GM10266 (cell line): ENCODE measurements around the gene DPP4.

ENCODE experiments used
- DNase-seq: peaks from one replicate; pipeline ENCODE4 v3.0.0; 2012; ENCODE audit errors: extremely low spot score
- CTCF ChIP-seq: IDR thresholded peaks from 2 replicates; pipeline ENCODE4 v1.5.1; 2012; ENCODE audit warnings: mild to moderate bottlenecking, low read depth; ENCODE audit not compliant: control insufficient read depth, insufficient read depth; ENCODE audit errors: missing control alignments

DPP4 gene

DNA sequence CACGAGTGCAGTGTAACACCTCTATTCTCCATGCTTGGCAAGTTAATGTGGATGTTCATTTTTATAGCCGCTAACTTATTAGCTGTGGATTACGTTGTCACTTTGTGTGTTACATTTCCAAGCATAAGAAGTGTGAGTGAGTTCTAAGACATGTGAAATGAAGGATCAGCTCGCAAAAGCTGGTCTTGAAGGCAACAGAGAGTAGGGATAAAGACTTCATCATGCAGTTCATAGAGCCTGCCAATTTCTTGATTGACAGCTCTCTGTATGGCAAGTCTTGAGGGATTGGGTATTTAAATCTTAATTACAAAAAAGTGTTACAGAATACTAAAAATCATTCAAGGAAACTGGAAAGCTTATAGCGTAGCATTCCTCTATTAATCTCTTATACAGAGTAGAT, 25.8 kb upstream of the DPP4 start:
- no peak for TF ChIP-seq CTCF
- DNase-seq, result no peak

DNA sequence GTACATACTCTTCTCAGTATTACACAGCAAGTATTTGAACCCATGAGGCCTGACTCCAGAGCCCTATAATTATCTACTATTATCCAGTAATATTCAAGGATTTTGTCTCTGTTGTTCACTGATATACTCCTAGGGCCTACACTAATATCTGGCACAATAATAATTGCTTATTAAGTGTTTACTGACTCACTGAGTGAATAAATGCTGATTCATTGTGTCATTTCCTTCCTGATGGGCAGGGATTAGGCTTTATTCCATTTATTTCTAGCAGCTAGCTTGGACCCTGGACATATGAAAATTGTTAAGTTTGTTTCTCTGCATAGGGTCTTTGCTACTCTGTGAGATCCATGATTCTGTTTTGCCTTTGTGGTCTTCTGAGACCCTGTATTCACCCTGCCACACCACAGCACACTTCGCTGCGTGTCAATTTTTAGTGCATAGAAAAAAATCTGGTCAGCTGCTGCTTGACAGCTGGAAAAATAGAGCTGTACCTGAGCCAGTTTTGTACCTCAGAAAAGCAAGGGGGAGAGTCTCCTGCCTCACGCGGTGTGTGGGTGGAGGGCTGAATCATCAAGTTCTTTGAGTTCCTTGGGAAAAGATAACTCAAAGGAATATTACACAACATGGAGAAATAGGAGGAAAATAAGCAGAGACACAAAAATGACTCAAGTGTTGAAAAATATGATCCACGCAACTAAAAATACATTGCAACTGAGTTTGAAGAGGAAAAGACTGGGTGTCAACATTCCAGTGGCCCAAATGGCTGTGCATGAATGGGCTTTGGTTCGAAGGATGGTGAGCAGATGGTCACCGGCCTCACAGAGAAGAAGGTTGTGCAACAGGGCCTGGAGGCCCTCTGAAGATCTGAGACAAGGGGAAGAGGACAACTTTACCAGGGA, 18.9 kb upstream of the DPP4 start:
- no peak for DNase-seq
- no peak for TF ChIP-seq CTCF

GRCh38 chr2:162092008-162092390, 18.0 kb upstream of the DPP4 start:
- TF ChIP-seq CTCF, result no peak
- no peak for DNase-seq

- no peak for DNase-seq
- peak; percentile 38 for TF ChIP-seq CTCF
These were observed 17.5 kb upstream of the DPP4 start for GRCh38 chr2:162091325-162092007.

DNA sequence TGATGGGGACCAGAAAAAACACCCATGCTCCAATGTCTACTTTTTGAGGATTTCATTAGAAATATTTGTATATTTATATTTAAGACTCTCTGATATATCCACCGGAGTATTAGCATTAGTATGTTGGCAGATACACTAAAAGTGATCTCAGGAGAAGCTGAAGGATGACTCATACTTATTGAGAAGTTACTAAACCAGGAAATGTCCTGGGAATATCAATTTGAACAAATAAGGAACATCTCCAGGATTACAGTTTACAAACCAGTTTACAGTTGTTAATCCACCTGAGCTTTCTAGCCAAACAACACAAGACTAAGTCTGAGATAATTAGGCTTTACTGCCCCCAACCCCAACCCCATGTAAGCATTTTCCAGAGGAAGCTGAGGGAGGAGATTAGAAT, 16.1 kb upstream of the DPP4 start:
- no peak for TF ChIP-seq CTCF
- DNase-seq, result no peak

DNA sequence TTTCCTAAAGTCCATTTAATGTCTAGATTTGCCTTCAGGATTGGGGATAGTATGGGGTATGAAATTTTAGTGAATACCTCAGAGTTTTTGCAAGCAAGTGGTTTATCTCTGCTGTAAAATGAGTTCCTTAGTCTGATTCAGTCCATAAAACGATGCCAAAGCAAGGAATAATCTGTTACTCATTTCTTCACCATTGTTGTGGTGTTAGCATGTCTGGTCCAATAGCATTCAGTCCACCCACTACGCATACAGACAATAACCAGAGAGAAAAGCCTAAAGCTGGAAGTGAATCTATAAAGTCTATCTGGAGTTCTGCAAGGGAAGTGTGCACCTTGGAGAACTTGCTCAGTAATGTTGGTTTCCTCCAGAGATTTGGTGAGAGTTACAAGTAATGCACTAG, 12.9 kb upstream of the DPP4 start:
- DNase-seq, result no peak
- no peak for TF ChIP-seq CTCF
